Measurements from ENCODE around the gene KCNJ5.

GRCh38 chr11:128890216-128890542, 977 bp upstream of the KCNJ5 start:
- TF ChIP-seq MAFK (IDR thresholded peaks at IDR 0.05; ENCODE audit: partially characterized antibody) (no peak), RAD21 (conservative IDR thresholded peaks at IDR 0.05 in 1 of 2, IDR thresholded peaks at IDR 0.05 in 1 of 2) (no peak)

Data from A549 (cell line).